ENCODE results near the gene GAREM1.
"Not testable (repeated sequence)": the region's sequence is repeated elsewhere in the genome, so short reads cannot be mapped to it uniquely, and the experiment has no call there.

Gene GAREM1

DNA sequence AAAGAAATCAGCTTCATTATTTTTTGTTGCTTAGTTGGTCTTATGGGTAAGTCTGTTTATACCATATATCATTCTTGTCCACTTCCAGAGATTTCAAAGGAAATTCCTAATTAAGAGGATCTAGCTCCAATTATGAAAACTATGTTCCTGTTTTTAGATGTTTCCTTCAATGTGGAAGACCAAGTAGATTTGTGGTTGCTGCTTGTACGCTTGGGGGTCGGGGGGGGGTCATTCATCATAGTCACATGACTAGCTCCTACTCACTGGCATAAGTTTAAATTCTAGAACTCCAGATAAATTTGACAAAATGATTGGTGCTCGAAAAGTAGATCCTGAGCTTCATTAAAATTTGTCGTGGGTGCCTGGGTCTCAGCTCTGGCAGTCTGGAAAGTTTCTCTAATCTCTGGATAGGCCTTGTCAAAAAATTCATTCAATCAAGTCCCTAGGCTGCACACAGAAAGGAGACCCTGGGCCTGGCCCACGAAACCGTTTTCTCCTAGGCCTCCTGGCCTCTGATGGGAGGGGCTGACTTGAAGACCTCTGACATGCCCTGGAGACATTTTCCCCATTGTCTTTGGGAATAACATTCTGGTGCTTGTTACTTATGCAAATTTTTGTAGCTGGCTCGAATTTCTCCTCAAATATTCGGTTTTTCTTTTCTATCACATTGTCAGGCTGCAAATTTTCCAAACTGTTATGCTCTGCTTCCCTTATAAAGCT is 218.4 kb downstream of the GAREM1 start:
- H3K27ac ChIP-seq, result no peak overlapping the region
- no peak for DNase-seq (ENCODE audit: low read depth, low spot score)
- H3K4me3 ChIP-seq, result no peak overlapping the region
- TF ChIP-seq EZH2 (IDR thresholded peaks at IDR 0.05), result no peak
- no peak for TF ChIP-seq POLR2AphosphoS5 (IDR thresholded peaks at IDR 0.05; ENCODE audit: borderline replicate concordance, low read depth, low read length)
- TF ChIP-seq FOXP2 (optimal IDR thresholded peaks at IDR 0.05; ENCODE audit: control extremely low read depth, extremely low read length, insufficient read depth), result no peak
- H3K36me3 ChIP-seq (ENCODE audit: insufficient read depth, low read length), result no peaks in the 10 kb centered on the region
- no peak overlapping the region for H3K9ac ChIP-seq (ENCODE audit: insufficient read length)
- no peaks in the 10 kb centered on the region for H3K9me3 ChIP-seq (ENCODE audit: low read depth, low read length)

DNA sequence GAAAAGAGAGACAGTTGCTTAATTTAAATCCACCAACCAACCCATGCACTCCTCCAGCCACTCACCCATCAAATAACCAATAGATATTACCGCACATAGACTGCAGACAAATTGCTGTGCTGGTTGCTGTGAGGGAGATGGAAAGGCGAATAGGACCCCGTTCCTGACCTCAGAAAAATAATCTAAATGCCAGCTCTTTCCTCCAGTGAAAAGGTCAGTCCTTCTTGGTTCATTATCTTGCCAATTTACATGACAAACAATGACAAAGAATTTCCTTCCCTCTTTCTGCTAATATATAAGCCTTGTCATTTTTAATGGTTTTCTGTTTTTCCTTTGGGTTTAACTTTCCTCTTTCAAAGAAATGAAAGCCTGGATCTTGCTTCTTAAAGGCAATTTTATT is 219.2 kb downstream of the GAREM1 start:
- Histone ChIP-seq H3K9ac (ENCODE audit: insufficient read length) (no peak overlapping the region), H3K27ac (no peak overlapping the region), H3K9me3 (ENCODE audit: low read depth, low read length) (no peaks in the 10 kb centered on the region), H3K4me3 (no peak overlapping the region), H3K36me3 (ENCODE audit: insufficient read depth, low read length) (no peaks in the 10 kb centered on the region)
- TF ChIP-seq POLR2AphosphoS5 (IDR thresholded peaks at IDR 0.05; ENCODE audit: borderline replicate concordance, low read depth, low read length) (no peak), EZH2 (IDR thresholded peaks at IDR 0.05) (no peak)
- no peak for DNase-seq (ENCODE audit: low read depth, low spot score)

DNA sequence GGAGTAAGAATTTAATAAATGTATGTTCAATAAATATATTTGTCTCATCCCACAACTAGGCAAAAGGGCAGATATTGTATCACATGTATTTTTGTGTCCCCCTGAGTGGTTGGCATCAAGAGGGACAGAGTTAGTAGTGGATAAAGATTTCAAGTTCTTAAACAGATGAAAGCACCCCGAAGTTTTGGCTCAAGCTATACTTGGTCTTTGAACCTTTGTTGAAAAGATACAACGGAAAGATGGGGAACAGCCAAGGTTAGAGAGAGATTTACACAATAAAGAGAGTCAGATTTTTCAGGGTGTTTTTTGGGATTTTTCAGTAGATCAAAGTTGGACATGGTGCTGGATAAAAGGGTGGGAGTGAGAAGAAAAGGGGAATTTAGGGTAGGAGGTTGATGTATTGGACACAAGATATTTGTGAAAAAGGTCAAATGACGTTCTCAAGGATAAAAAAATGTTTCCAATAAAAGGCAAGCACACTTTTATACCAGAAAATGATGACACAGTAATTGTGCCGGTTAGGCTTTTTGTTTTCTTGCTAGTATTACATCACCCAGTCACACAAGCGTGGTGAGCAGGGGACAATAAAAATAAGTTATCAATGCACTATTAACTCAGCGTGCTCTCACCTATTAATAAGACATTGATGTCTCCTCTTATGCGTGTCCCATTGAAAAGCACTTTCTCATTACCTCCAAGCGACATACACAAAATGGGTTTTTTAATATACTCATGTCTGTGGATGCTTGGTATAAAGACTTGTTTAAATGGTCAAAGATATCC is 221.3 kb downstream of the GAREM1 start:
- Histone ChIP-seq H3K27ac (no peak overlapping the region), H3K36me3 (ENCODE audit: insufficient read depth, low read length) (no peaks in the 10 kb centered on the region), H3K4me3 (no peak overlapping the region), H3K9me3 (ENCODE audit: low read depth, low read length) (no peaks in the 10 kb centered on the region), H3K9ac (ENCODE audit: insufficient read length) (no peak overlapping the region)
- no peak for DNase-seq (ENCODE audit: low read depth, low spot score)
- TF ChIP-seq POLR2AphosphoS5 (IDR thresholded peaks at IDR 0.05; ENCODE audit: borderline replicate concordance, low read depth, low read length) (no peak), EZH2 (IDR thresholded peaks at IDR 0.05) (no peak), FOXP2 (optimal IDR thresholded peaks at IDR 0.05; ENCODE audit: control extremely low read depth, extremely low read length, insufficient read depth) (no peak)

- TF ChIP-seq FOXP2 (optimal IDR thresholded peaks at IDR 0.05; ENCODE audit: control extremely low read depth, extremely low read length, insufficient read depth) (no peak), POLR2AphosphoS5 (IDR thresholded peaks at IDR 0.05; ENCODE audit: borderline replicate concordance, low read depth, low read length) (no peak), EZH2 (IDR thresholded peaks at IDR 0.05) (no peak)
- no peak for DNase-seq (ENCODE audit: low read depth, low spot score)
- no peaks in the 10 kb centered on the region for H3K36me3 ChIP-seq (ENCODE audit: insufficient read depth, low read length)
- no peak overlapping the region for H3K9ac ChIP-seq (ENCODE audit: insufficient read length)
- H3K4me3 ChIP-seq, result no peak overlapping the region
- H3K27ac ChIP-seq, result no peak overlapping the region
- H3K9me3 ChIP-seq (ENCODE audit: low read depth, low read length), result no peaks in the 10 kb centered on the region
These were observed 225.8 kb downstream of the GAREM1 start for GRCh38 chr18:32244881-32245280.

GRCh38 chr18:32243358-32243757 is 227.3 kb downstream of the GAREM1 start:
- H3K4me3 ChIP-seq, result no peak overlapping the region
- no peak overlapping the region for H3K9ac ChIP-seq (ENCODE audit: insufficient read length)
- no peaks in the 10 kb centered on the region for H3K36me3 ChIP-seq (ENCODE audit: insufficient read depth, low read length)
- TF ChIP-seq EZH2 (IDR thresholded peaks at IDR 0.05) (no peak), FOXP2 (optimal IDR thresholded peaks at IDR 0.05; ENCODE audit: control extremely low read depth, extremely low read length, insufficient read depth) (no peak), POLR2AphosphoS5 (IDR thresholded peaks at IDR 0.05; ENCODE audit: borderline replicate concordance, low read depth, low read length) (no peak)
- H3K27ac ChIP-seq, result no peak overlapping the region
- DNase-seq (ENCODE audit: low read depth, low spot score), result no peak
- no peaks in the 10 kb centered on the region for H3K9me3 ChIP-seq (ENCODE audit: low read depth, low read length)

DNA sequence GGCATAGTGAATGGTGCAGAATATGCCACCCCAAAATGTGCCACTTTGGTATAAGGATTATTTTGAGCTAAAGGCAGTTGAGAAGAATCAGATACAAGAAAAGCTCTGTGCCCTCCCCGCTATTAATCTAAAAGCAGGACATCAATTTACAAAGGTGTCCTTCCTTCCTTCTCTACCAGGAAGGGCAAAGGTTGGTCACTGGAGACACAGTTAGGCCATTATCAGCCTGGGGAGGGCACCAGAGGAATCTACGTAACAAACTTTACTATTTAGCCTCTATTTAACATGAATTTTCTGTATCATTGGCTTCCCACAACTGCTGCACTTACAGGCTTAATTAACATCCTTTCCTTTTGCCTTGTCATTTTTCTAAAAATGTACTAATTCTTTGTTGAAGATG is 228.3 kb downstream of the GAREM1 start:
- TF ChIP-seq EZH2 (IDR thresholded peaks at IDR 0.05) (no peak), POLR2AphosphoS5 (IDR thresholded peaks at IDR 0.05; ENCODE audit: borderline replicate concordance, low read depth, low read length) (no peak), FOXP2 (optimal IDR thresholded peaks at IDR 0.05; ENCODE audit: control extremely low read depth, extremely low read length, insufficient read depth) (no peak)
- H3K4me3 ChIP-seq, result no peak overlapping the region
- no peak for DNase-seq (ENCODE audit: low read depth, low spot score)
- H3K9ac ChIP-seq (ENCODE audit: insufficient read length), result no peak overlapping the region
- no peak overlapping the region for H3K27ac ChIP-seq
- H3K9me3 ChIP-seq (ENCODE audit: low read depth, low read length), result no peaks in the 10 kb centered on the region
- H3K36me3 ChIP-seq (ENCODE audit: insufficient read depth, low read length), result no peaks in the 10 kb centered on the region

- no peak for TF ChIP-seq POLR2AphosphoS5 (IDR thresholded peaks at IDR 0.05; ENCODE audit: borderline replicate concordance, low read depth, low read length)
- no peak for TF ChIP-seq FOXP2 (optimal IDR thresholded peaks at IDR 0.05; ENCODE audit: control extremely low read depth, extremely low read length, insufficient read depth)
- TF ChIP-seq EZH2 (IDR thresholded peaks at IDR 0.05), result no peak
- no peak overlapping the region for H3K9ac ChIP-seq (ENCODE audit: insufficient read length)
- no peaks in the 10 kb centered on the region for H3K36me3 ChIP-seq (ENCODE audit: insufficient read depth, low read length)
- no peaks in the 10 kb centered on the region for H3K9me3 ChIP-seq (ENCODE audit: low read depth, low read length)
- no peak for DNase-seq (ENCODE audit: low read depth, low spot score)
- no peak overlapping the region for H3K4me3 ChIP-seq
- H3K27ac ChIP-seq, result no peak overlapping the region
These were observed 231.9 kb downstream of the GAREM1 start for GRCh38 chr18:32238635-32239268.

DNA sequence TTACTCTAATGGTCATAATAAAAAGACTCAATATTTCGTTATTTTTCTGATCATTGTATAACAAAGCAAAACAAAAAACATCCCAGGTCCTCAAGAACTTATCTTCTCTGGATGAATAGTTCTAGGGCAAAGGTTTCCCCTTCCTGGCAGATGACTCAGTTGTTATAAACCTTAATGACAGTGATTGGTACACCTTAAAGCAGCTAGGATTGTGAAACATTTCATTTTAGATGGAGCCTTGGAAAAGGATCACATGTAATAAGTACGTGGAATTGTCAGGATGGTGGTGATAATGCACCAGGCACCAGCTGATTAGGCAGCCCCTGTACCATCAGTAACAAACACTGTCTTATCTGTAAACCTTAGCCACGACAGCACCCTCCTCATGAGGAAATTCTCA is 233.6 kb downstream of the GAREM1 start:
- Histone ChIP-seq H3K27ac (no peak overlapping the region), H3K4me3 (no peak overlapping the region), H3K9me3 (ENCODE audit: low read depth, low read length) (no peaks in the 10 kb centered on the region), H3K9ac (ENCODE audit: insufficient read length) (no peak overlapping the region), H3K36me3 (ENCODE audit: insufficient read depth, low read length) (no peaks in the 10 kb centered on the region)
- TF ChIP-seq POLR2AphosphoS5 (IDR thresholded peaks at IDR 0.05; ENCODE audit: borderline replicate concordance, low read depth, low read length), result no peak
- TF ChIP-seq FOXP2 (optimal IDR thresholded peaks at IDR 0.05; ENCODE audit: control extremely low read depth, extremely low read length, insufficient read depth), result no peak
- TF ChIP-seq EZH2 (IDR thresholded peaks at IDR 0.05), result no peak
- DNase-seq (ENCODE audit: low read depth, low spot score), result no peak

- DNase-seq (ENCODE audit: low read depth, low spot score); H3K9me3 ChIP-seq (ENCODE audit: low read depth, low read length); H3K27ac ChIP-seq; H3K36me3 ChIP-seq (ENCODE audit: insufficient read depth, low read length); H3K4me3 ChIP-seq; H3K9ac ChIP-seq (ENCODE audit: insufficient read length): not testable (repeated sequence)
These were observed 237.3 kb downstream of the GAREM1 start for GRCh38 chr18:32233348-32233747.

All from SK-N-MC (cell line).